ENCODE data around the gene MGME1. TPM values are rescaled to one million over a fixed set of nuclear protein-coding genes. Genes with fewer than 3 reads are reported as not detected.

Gene MGME1
- total RNA-seq, 1 experiment from 2014 or later, result 26.5 TPM

DNA sequence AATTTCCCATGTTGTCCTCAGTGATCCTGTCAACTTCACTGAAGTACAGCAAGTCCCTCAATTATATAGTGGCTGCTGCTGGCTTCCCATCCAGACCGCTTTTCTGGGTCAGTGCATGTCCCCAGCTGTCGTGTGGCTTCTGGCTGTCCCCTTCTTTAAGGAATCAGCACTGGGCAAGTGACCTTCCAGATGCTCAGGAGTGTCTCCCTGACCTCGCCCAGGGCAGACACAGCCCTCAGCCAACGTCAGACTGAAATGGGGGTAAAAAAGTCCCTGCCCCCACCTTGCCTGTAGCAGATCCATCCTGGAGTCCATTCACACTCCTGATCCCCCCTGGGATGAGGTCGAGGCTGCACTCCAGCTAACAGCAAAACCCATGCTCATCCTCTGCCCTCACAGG, 65.2 kb downstream of the MGME1 start:
- Histone ChIP-seq H4K20me1 (ENCODE audit: insufficient read depth, low read depth, low read length) (no peaks in the 10 kb centered on the region), H3K9ac (ENCODE audit: low read length) (no peak overlapping the region), H3K9me3 (ENCODE audit: low read length) (no peaks in the 10 kb centered on the region), H3K4me2 (ENCODE audit: low read depth, low read length, poor library complexity, severe bottlenecking) (no peak overlapping the region), H3K79me2 (ENCODE audit: low read length) (no peaks in the 10 kb centered on the region), H3K36me3 (ENCODE audit: insufficient read depth, low read length) (no peaks in the 10 kb centered on the region), H3K4me1 (ENCODE audit: low read length) (peaks cover 16% of the 10 kb centered on the region), H3K9me2 (replicated peaks; ENCODE audit: insufficient read depth, low read length) (no peaks in the 10 kb centered on the region), H2AFZ (ENCODE audit: low read length) (no peak overlapping the region), H3K27me3 (ENCODE audit: low read length) (0 out of 2 replicates have a peak, but pooled peaks cover 2% of the 10 kb centered on the region), H3K4me3 (ENCODE audit: low read length) (no peak overlapping the region), H3K27ac (ENCODE audit: low read length) (no peak overlapping the region)
- no peak for DNase-seq

DNA sequence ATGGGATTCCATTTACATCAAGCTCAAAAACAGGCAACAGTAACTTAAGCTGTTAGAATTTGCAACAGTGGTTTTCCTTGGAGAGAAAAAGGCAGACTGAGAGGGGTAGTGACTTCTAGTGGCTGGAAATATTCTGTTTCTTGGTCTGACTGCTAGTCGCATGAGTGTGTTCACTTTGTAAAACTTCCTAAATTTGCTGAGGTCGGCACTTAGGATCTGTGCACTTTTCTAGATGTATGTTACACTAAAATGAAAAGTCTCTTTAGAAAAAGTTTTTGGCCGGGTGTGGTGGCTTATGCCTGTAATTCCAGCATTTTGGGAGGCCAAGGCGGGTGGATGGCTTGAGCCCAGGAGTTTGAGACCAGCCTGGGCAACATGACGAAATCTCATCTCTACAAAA, 70.2 kb downstream of the MGME1 start:
- Histone ChIP-seq H3K4me2 (ENCODE audit: low read depth, low read length, poor library complexity, severe bottlenecking) (no peak overlapping the region), H3K27ac (ENCODE audit: low read length) (no peak overlapping the region), H3K79me2 (ENCODE audit: low read length) (no peaks in the 10 kb centered on the region), H3K9ac (ENCODE audit: low read length) (no peak overlapping the region), H3K9me2 (replicated peaks; ENCODE audit: insufficient read depth, low read length) (no peaks in the 10 kb centered on the region), H2AFZ (ENCODE audit: low read length) (no peak overlapping the region), H4K20me1 (ENCODE audit: insufficient read depth, low read depth, low read length) (no peaks in the 10 kb centered on the region), H3K36me3 (ENCODE audit: insufficient read depth, low read length) (no peaks in the 10 kb centered on the region), H3K4me1 (ENCODE audit: low read length) (no peaks in the 10 kb centered on the region), H3K9me3 (ENCODE audit: low read length) (no peaks in the 10 kb centered on the region), H3K27me3 (ENCODE audit: low read length) (no peaks in the 10 kb centered on the region), H3K4me3 (ENCODE audit: low read length) (no peak overlapping the region)
- no peak for DNase-seq

Small RNA genes lying within 50 kb of the gene (small RNA-seq; reads per million reads assigned to genes)
- 536 reads per million, percentile 100 among the genes with 10 or more reads in this experiment for gene SNORD17

Other genes with a start within 250 kb of the MGME1 start
- gene SNX5, start 224 bp upstream of the MGME1 start, total RNA-seq (2014; rRNA removed; shearing (Covaris generic); ENCODE audit: low replicate concordance), result 195 and 298 TPM in 2 replicates
- gene OVOL2, start 88.9 kb downstream of the MGME1 start, total RNA-seq (2014; rRNA removed; shearing (Covaris generic); ENCODE audit: low replicate concordance), result not detected in 2 replicates
- gene KAT14, start 168.8 kb downstream of the MGME1 start, total RNA-seq (2014; rRNA removed; shearing (Covaris generic); ENCODE audit: low replicate concordance), result 14.5 and 18.6 TPM in 2 replicates
- gene PET117, start 168.8 kb downstream of the MGME1 start, total RNA-seq (2014; rRNA removed; shearing (Covaris generic); ENCODE audit: low replicate concordance), result 4.9 and 12.2 TPM in 2 replicates